Femur (tissue), 1 donor: ENCODE data around the gene EEF1AKMT2.
"Not testable (repeated sequence)": the region's sequence is repeated elsewhere in the genome, so short reads cannot be mapped to it uniquely, and the experiment has no call there.

Source experiments
- DNase-seq: peaks from one replicate; pipeline ENCODE4 v3.0.0-alpha.2; 2017

The EEF1AKMT2 gene

GRCh38 chr10:124754227-124754626 lies 37.5 kb downstream of the EEF1AKMT2 start:
- DNase-seq, result no peak

GRCh38 chr10:124748953-124749645 lies 42.6 kb downstream of the EEF1AKMT2 start:
- DNase-seq, result no peak

- no peak for DNase-seq
These were observed 43.5 kb downstream of the EEF1AKMT2 start for GRCh38 chr10:124748166-124748565.

- DNase-seq, result no peak
These were observed 43.9 kb downstream of the EEF1AKMT2 start for GRCh38 chr10:124747745-124748144.

GRCh38 chr10:124746992-124747391 lies 44.7 kb downstream of the EEF1AKMT2 start:
- no peak for DNase-seq

GRCh38 chr10:124746447-124746846 lies 45.2 kb downstream of the EEF1AKMT2 start:
- DNase-seq, result not testable (repeated sequence)

- no peak for DNase-seq
These were observed 46.0 kb downstream of the EEF1AKMT2 start for GRCh38 chr10:124745673-124746072.

GRCh38 chr10:124745252-124745651 lies 46.4 kb downstream of the EEF1AKMT2 start:
- DNase-seq, result no peak

GRCh38 chr10:124744102-124745050 lies 47.3 kb downstream of the EEF1AKMT2 start, which contains the start of gene FAM53B:
FAM53B (minus strand) TSS chr10:124744378; CDS start chr10:124706713, 37,665 bp downstream.
- DNase-seq, result peak; percentile 88

- no peak for DNase-seq
These were observed 48.2 kb downstream of the EEF1AKMT2 start for GRCh38 chr10:124743191-124744101.

- DNase-seq, result no peak
These were observed 49.1 kb downstream of the EEF1AKMT2 start for GRCh38 chr10:124742413-124743190.

GRCh38 chr10:124741922-124742412 lies 49.7 kb downstream of the EEF1AKMT2 start:
- no peak for DNase-seq

- DNase-seq, result peak; percentile 90
These were observed 50.3 kb downstream of the EEF1AKMT2 start for GRCh38 chr10:124741281-124741921.

GRCh38 chr10:124740369-124741280 lies 51.1 kb downstream of the EEF1AKMT2 start:
- peak; percentile 84 for DNase-seq

GRCh38 chr10:124739986-124740368 lies 51.7 kb downstream of the EEF1AKMT2 start:
- peak; percentile 68 for DNase-seq

GRCh38 chr10:124739119-124739921 lies 52.4 kb downstream of the EEF1AKMT2 start:
- DNase-seq, result no peak

- DNase-seq, result no peak
These were observed 53.2 kb downstream of the EEF1AKMT2 start for GRCh38 chr10:124738441-124738840.

GRCh38 chr10:124737708-124738107 lies 54.0 kb downstream of the EEF1AKMT2 start:
- DNase-seq, result no peak

- DNase-seq, result peak; percentile 10
These were observed 54.5 kb downstream of the EEF1AKMT2 start for GRCh38 chr10:124737221-124737620.
